Naive B cell (primary cell): ENCODE results near the gene NFE2L3. TPM values are rescaled to one million over a fixed set of nuclear protein-coding genes. Genes with fewer than 3 reads are reported as not detected.
A peak's percentile ranks its signal among the peaks of the same experiment; 100 is the strongest.

ENCODE experiments used
- ATAC-seq, 2 donors: fragments of 150-1000 bp; cut with Tn5 transposase; 2 replicates each; pipeline ENCODE4 v1.10.0; 2021; ENCODE audit warnings: low read depth in 2 of 2, mild to moderate bottlenecking in 2 of 2, moderate library complexity in 2 of 2
- DNase-seq: peaks from one replicate; pipeline ENCODE4 v3.0.0; 2022
- H3K27ac Mint-ChIP-seq, 6 donors: one replicate each; pipeline ENCODE4 v1.8.0; 2020 to 2022; ENCODE audit warnings: mild to moderate bottlenecking in 6 of 6, mixed read lengths in 6 of 6, moderate library complexity in 5 of 6, inconsistent platforms in 2 of 6
- H3K27me3 Mint-ChIP-seq, 3 donors: one replicate each; pipeline ENCODE4 v1.8.0; 2021 to 2022; ENCODE audit warnings: mixed read lengths in 3 of 3, mild to moderate bottlenecking in 1 of 3
- H3K36me3 Mint-ChIP-seq, 2 donors: one replicate each; pipeline ENCODE4 v1.8.0; 2020 to 2022; ENCODE audit warnings: mixed read lengths in 2 of 2, inconsistent platforms in 1 of 2, mild to moderate bottlenecking in 1 of 2
- H3K4me1 Mint-ChIP-seq, 3 donors: one replicate each; pipeline ENCODE4 v1.8.0; 2020 to 2022; ENCODE audit warnings: mixed read lengths in 3 of 3, inconsistent platforms in 1 of 3, mild to moderate bottlenecking in 1 of 3, moderate library complexity in 1 of 3
- H3K4me3 Mint-ChIP-seq, 8 donors: one replicate each; pipeline ENCODE4 v1.8.0; 2020 to 2022; ENCODE audit warnings: mild to moderate bottlenecking in 8 of 8, mixed read lengths in 8 of 8, moderate library complexity in 8 of 8, inconsistent platforms in 2 of 8
- H3K9me3 Mint-ChIP-seq, 7 donors: one replicate each; pipeline ENCODE4 v1.8.0; 2020 to 2022; ENCODE audit warnings: mixed read lengths in 7 of 7, mild to moderate bottlenecking in 5 of 7, inconsistent platforms in 2 of 7, moderate library complexity in 1 of 7
- polyA plus RNA-seq, 6 donors: library from polyadenylated mRNA; unstranded; fragments of 300-500 nt; fragmentation: Illumina TruSeq; gene quantifications; one replicate each; pipeline ENCODE4 v1.2.3, GENCODE V29; 2021; ENCODE audit warnings: low read depth in 6 of 6

Gene NFE2L3
- polyA plus RNA-seq, 6 donors from 2014 or later = 0.93 to 4.1 (median 2.4) TPM

- DNase-seq (peak; percentile 64), ATAC-seq (no peak)
- H3K27me3 Mint-ChIP-seq = no peaks in the 10 kb centered on the region
- H3K9me3 Mint-ChIP-seq = peaks cover 0 to 4% (median 0%) of the 10 kb centered on the region in 7 donors
- peak overlapping the region; percentile 86 to 100 (median 92) for H3K4me3 Mint-ChIP-seq
- peaks cover 32 to 39% of the 10 kb centered on the region in 2 donors for H3K36me3 Mint-ChIP-seq
- H3K4me1 Mint-ChIP-seq = peaks cover 33 to 66% (median 37%) of the 10 kb centered on the region in 3 donors
- peak overlapping the region in 5 of 6 donors; percentile 68 to 100 (median 83) for H3K27ac Mint-ChIP-seq
Observed at GRCh38 chr7:26202019-26202990, 50.3 kb downstream of the NFE2L3 start.

GRCh38 chr7:26203016-26203415, 51.0 kb downstream of the NFE2L3 start:
- Mint-ChIP-seq H3K9me3 (peaks cover 0 to 4% (median 0%) of the 10 kb centered on the region in 7 donors), H3K36me3 (peaks cover 30 to 36% of the 10 kb centered on the region in 2 donors), H3K4me1 (peaks cover 31 to 63% (median 36%) of the 10 kb centered on the region in 3 donors), H3K4me3 (peak overlapping the region; percentile 9 to 100 (median 91)), H3K27me3 (no peaks in the 10 kb centered on the region), H3K27ac (peak overlapping the region in 3 of 6 donors; percentile 15 to 86 (median 83))
- ATAC-seq = no peak
- DNase-seq = no peak

- peaks cover 14 to 45% (median 28%) of the 10 kb centered on the region in 3 donors for H3K4me1 Mint-ChIP-seq
Observed at GRCh38 chr7:26208040-26208439, 56.0 kb downstream of the NFE2L3 start.

GRCh38 chr7:26212921-26213718, 61.1 kb downstream of the NFE2L3 start:
- DNase-seq (no peak), ATAC-seq (no peak)
- H3K27me3 Mint-ChIP-seq = no peaks in the 10 kb centered on the region
- H3K4me3 Mint-ChIP-seq = no peak overlapping the region
- H3K4me1 Mint-ChIP-seq = peaks cover 0 to 14% (median 2%) of the 10 kb centered on the region in 3 donors
- peaks cover 0 to 4% (median 0%) of the 10 kb centered on the region in 7 donors for H3K9me3 Mint-ChIP-seq
- peak overlapping the region in 3 of 6 donors; percentile 30 to 63 (median 51) for H3K27ac Mint-ChIP-seq
- peaks cover 7 to 26% of the 10 kb centered on the region in 2 donors for H3K36me3 Mint-ChIP-seq

More at GRCh38 chr7:26208040-26208439, 56.0 kb downstream of the NFE2L3 start:
- DNase-seq (no peak), ATAC-seq (no peak)
- Mint-ChIP-seq H3K9me3 (no peaks in the 10 kb centered on the region), H3K27ac (no peak overlapping the region), H3K4me3 (no peak overlapping the region), H3K36me3 (peaks cover 8 to 31% of the 10 kb centered on the region in 2 donors), H3K27me3 (no peaks in the 10 kb centered on the region)

- no peak for ATAC-seq
- Mint-ChIP-seq H3K36me3 (peaks cover 7 to 26% of the 10 kb centered on the region in 2 donors), H3K27ac (no peak overlapping the region), H3K27me3 (no peaks in the 10 kb centered on the region), H3K9me3 (peaks cover 0 to 4% (median 0%) of the 10 kb centered on the region in 7 donors), H3K4me3 (no peak overlapping the region), H3K4me1 (peaks cover 0 to 14% (median 2%) of the 10 kb centered on the region in 3 donors)
- no peak for DNase-seq
Observed at GRCh38 chr7:26213807-26214515, 62.0 kb downstream of the NFE2L3 start.

- peaks cover 0 to 10% (median 2%) of the 10 kb centered on the region in 3 donors for H3K4me1 Mint-ChIP-seq
- H3K9me3 Mint-ChIP-seq = peaks cover 0 to 4% (median 0%) of the 10 kb centered on the region in 7 donors
- DNase-seq = no peak
- H3K27ac Mint-ChIP-seq = no peak overlapping the region
- H3K4me3 Mint-ChIP-seq = no peak overlapping the region
- no peaks in the 10 kb centered on the region for H3K27me3 Mint-ChIP-seq
- H3K36me3 Mint-ChIP-seq = peaks cover 7 to 14% of the 10 kb centered on the region in 2 donors
- ATAC-seq = no peak
Observed at GRCh38 chr7:26216049-26216448, 64.1 kb downstream of the NFE2L3 start.

- H3K27me3 Mint-ChIP-seq = peaks cover 0 to 10% (median 0%) of the 10 kb centered on the region in 3 donors
Observed at GRCh38 chr7:26224359-26224758, 72.4 kb downstream of the NFE2L3 start.

GRCh38 chr7:26227987-26228386, 76.0 kb downstream of the NFE2L3 start:
- Mint-ChIP-seq H3K27me3 (peaks cover 0 to 15% (median 0%) of the 10 kb centered on the region in 3 donors), H3K4me3 (no peak overlapping the region), H3K27ac (no peak overlapping the region), H3K4me1 (no peaks in the 10 kb centered on the region), H3K9me3 (peaks cover 0 to 3% (median 0%) of the 10 kb centered on the region in 7 donors), H3K36me3 (no peaks in the 10 kb centered on the region)
- ATAC-seq (no peak), DNase-seq (no peak)

More at GRCh38 chr7:26224359-26224758, 72.4 kb downstream of the NFE2L3 start:
- Mint-ChIP-seq H3K27ac (no peak overlapping the region), H3K9me3 (no peaks in the 10 kb centered on the region), H3K36me3 (no peaks in the 10 kb centered on the region), H3K4me1 (no peaks in the 10 kb centered on the region), H3K4me3 (no peak overlapping the region)
- ATAC-seq = no peak
- DNase-seq = no peak

GRCh38 chr7:26233902-26234511, 82.0 kb downstream of the NFE2L3 start:
- H3K9me3 Mint-ChIP-seq = peaks cover 0 to 3% (median 0%) of the 10 kb centered on the region in 7 donors
- H3K27ac Mint-ChIP-seq = no peak overlapping the region
- H3K36me3 Mint-ChIP-seq = no peaks in the 10 kb centered on the region
- peaks cover 0 to 3% (median 0%) of the 10 kb centered on the region in 3 donors for H3K4me1 Mint-ChIP-seq
- ATAC-seq = no peak
- DNase-seq = no peak
- H3K27me3 Mint-ChIP-seq = peaks cover 7 to 15% (median 8%) of the 10 kb centered on the region in 3 donors
- no peak overlapping the region for H3K4me3 Mint-ChIP-seq

Other genes starting within 250 kb of the NFE2L3 start
- 100 to 1,000 TPM; 585 to 820 (median 621) TPM for gene HNRNPA2B1, start 48.5 kb downstream of the NFE2L3 start, polyA plus RNA-seq
- gene CBX3, start 49.5 kb downstream of the NFE2L3 start, polyA plus RNA-seq = 100 to 1,000 TPM in 2 of 6 donors, 10 to 100 TPM in 4; 83.0 to 153 (median 94.2) TPM
- 100 to 1,000 TPM; 138 to 210 (median 164) TPM for gene SNX10, start 139.7 kb downstream of the NFE2L3 start, polyA plus RNA-seq